Measurements from ENCODE around the gene ANKFN1. TPM values are rescaled to one million over a fixed set of nuclear protein-coding genes. Genes with fewer than 3 reads are reported as not detected.

The ANKFN1 gene
- total and polyA plus RNA-seq, 7 donors = 0.12 to 0.55 (median 0.26) TPM; not detected in 3

GRCh38 chr17:56316604-56317003 is 163.3 kb downstream of the ANKFN1 start:
- TF ChIP-seq EP300 (IDR thresholded peaks at IDR 0.05) (no peak), POLR2AphosphoS5 (IDR thresholded peaks at IDR 0.05) (no peak), CTCF (IDR thresholded peaks at IDR 0.05) (no peak), POLR2A (IDR thresholded peaks at IDR 0.05) (no peak)
- Histone ChIP-seq H3K27me3 (no peaks in the 10 kb centered on the region), H3K4me1 (no peaks in the 10 kb centered on the region), H3K4me3 (no peak overlapping the region), H3K36me3 (no peaks in the 10 kb centered on the region), H3K27ac (no peak overlapping the region), H3K9me3 (no peaks in the 10 kb centered on the region)
- 58 to 76% methylated on average over 1 of the region's 1 CpG for WGBS, 2 donors
- DNase-seq = no peak
- intact Hi-C loops (cut with DNase I) = loop anchor here (5.0 to 10.0 kb wide), 2 partner anchors 182 to 469 kb away; no protein-coding TSS in a partner anchor

GRCh38 chr17:56317351-56318208 is 164.3 kb downstream of the ANKFN1 start:
- Histone ChIP-seq H3K27me3 (peaks cover 0 to 4% (median 0%) of the 10 kb centered on the region in 3 donors), H3K9me3 (no peaks in the 10 kb centered on the region), H3K4me1 (no peaks in the 10 kb centered on the region), H3K27ac (no peak overlapping the region), H3K4me3 (no peak overlapping the region), H3K36me3 (no peaks in the 10 kb centered on the region)
- no peak for TF ChIP-seq POLR2A (IDR thresholded peaks at IDR 0.05)
- no peak for TF ChIP-seq POLR2AphosphoS5 (IDR thresholded peaks at IDR 0.05)
- TF ChIP-seq CTCF (IDR thresholded peaks at IDR 0.05) = no peak
- TF ChIP-seq EP300 (IDR thresholded peaks at IDR 0.05) = no peak
- 73 to 74% methylated on average over 4 of the region's 4 CpGs for WGBS, 2 donors
- DNase-seq = no peak
- intact Hi-C loops (cut with DNase I) = loop anchor here (5.0 to 10.0 kb wide), 2 partner anchors 183 to 470 kb away; no protein-coding TSS in a partner anchor

- Histone ChIP-seq H3K4me1 (no peaks in the 10 kb centered on the region), H3K27me3 (peaks cover 0 to 4% (median 0%) of the 10 kb centered on the region in 3 donors), H3K27ac (no peak overlapping the region), H3K36me3 (no peaks in the 10 kb centered on the region), H3K4me3 (no peak overlapping the region), H3K9me3 (no peaks in the 10 kb centered on the region)
- DNase-seq = no peak
- 31 to 42% methylated on average over 3 of the region's 3 CpGs for WGBS, 2 donors
- intact Hi-C loops (cut with DNase I) = loop anchor here (5.0 to 10.0 kb wide), 2 partner anchors 185 to 472 kb away; no protein-coding TSS in a partner anchor
- peak in 3 of 4 experiments; percentile 13 to 44 (median 28) for TF ChIP-seq CTCF (IDR thresholded peaks at IDR 0.05)
- no peak for TF ChIP-seq POLR2AphosphoS5 (IDR thresholded peaks at IDR 0.05)
- no peak for TF ChIP-seq POLR2A (IDR thresholded peaks at IDR 0.05)
- TF ChIP-seq EP300 (IDR thresholded peaks at IDR 0.05) = no peak
Observed at GRCh38 chr17:56319531-56319930, 166.3 kb downstream of the ANKFN1 start.

- no peak overlapping the region for H3K4me3 ChIP-seq
- 42 to 48% methylated on average over 7 of the region's 7 CpGs for WGBS, 2 donors
- no peak for DNase-seq
- no peaks in the 10 kb centered on the region for H3K4me1 ChIP-seq
- H3K9me3 ChIP-seq = no peaks in the 10 kb centered on the region
- TF ChIP-seq CTCF (IDR thresholded peaks at IDR 0.05) (no peak), EP300 (IDR thresholded peaks at IDR 0.05) (no peak), POLR2A (IDR thresholded peaks at IDR 0.05) (no peak), POLR2AphosphoS5 (IDR thresholded peaks at IDR 0.05) (no peak)
- H3K36me3 ChIP-seq = no peaks in the 10 kb centered on the region
- intact Hi-C loops (cut with DNase I) = no loop called here
- H3K27me3 ChIP-seq = peaks cover 0 to 4% (median 0%) of the 10 kb centered on the region in 3 donors
- H3K27ac ChIP-seq = no peak overlapping the region
Observed at GRCh38 chr17:56320443-56320842, 167.2 kb downstream of the ANKFN1 start.
